ENCODE measurements around the gene SLC27A6. TPM values are rescaled to one million over a fixed set of nuclear protein-coding genes. Genes with fewer than 3 reads are reported as not detected.
"Not testable (repeated sequence)": the region's sequence is repeated elsewhere in the genome, so short reads cannot be mapped to it uniquely, and the experiment has no call there.

Gene SLC27A6
- total RNA-seq, 6 donors from 2014 or later, result 0.30 to 2.7 (median 0.40) TPM; not detected in 1

GRCh38 chr5:128925973-128926372, 39.3 kb upstream of the SLC27A6 start:
- no peaks in the 10 kb centered on the region for H3K9me3 ChIP-seq
- 71 to 76% methylated on average over 4 of the region's 4 CpGs for WGBS, 2 donors
- no peak overlapping the region for H3K4me3 ChIP-seq
- H3K27ac ChIP-seq, result no peak overlapping the region
- TF ChIP-seq EP300 (IDR thresholded peaks at IDR 0.05) (no peak), POLR2A (IDR thresholded peaks at IDR 0.05) (no peak), POLR2AphosphoS5 (IDR thresholded peaks at IDR 0.05) (no peak)
- TF ChIP-seq, protein P1, sequence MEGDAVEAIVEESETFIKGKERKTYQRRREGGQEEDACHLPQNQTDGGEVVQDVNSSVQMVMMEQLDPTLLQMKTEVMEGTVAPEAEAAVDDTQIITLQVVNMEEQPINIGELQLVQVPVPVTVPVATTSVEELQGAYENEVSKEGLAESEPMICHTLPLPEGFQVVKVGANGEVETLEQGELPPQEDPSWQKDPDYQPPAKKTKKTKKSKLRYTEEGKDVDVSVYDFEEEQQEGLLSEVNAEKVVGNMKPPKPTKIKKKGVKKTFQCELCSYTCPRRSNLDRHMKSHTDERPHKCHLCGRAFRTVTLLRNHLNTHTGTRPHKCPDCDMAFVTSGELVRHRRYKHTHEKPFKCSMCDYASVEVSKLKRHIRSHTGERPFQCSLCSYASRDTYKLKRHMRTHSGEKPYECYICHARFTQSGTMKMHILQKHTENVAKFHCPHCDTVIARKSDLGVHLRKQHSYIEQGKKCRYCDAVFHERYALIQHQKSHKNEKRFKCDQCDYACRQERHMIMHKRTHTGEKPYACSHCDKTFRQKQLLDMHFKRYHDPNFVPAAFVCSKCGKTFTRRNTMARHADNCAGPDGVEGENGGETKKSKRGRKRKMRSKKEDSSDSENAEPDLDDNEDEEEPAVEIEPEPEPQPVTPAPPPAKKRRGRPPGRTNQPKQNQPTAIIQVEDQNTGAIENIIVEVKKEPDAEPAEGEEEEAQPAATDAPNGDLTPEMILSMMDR (IDR thresholded peaks at IDR 0.05), result no peak
- H3K36me3 ChIP-seq, result no peaks in the 10 kb centered on the region
- H3K4me1 ChIP-seq, result no peaks in the 10 kb centered on the region
- ATAC-seq (ENCODE audit: low FRiP score in 2 of 2) (no peak), DNase-seq (no peak)
- H3K27me3 ChIP-seq, result no peaks in the 10 kb centered on the region

DNA sequence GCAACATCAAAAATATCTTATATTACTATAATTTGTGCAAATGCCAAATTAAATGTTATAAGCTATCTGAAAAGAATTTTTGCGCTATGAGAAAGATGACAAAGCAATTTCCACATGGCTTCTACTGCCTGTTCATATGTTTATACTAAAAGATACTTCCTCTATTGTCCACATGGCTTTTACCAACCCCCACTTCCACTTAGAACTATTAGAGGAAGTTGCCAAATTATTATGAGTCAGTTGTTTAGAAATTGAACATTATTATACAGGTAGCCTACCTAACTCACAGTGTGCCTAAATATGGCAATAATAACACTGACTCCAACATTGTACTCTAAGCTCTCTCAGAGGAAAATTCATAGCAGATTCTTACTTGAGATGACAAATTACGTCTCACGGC, 37.6 kb upstream of the SLC27A6 start:
- TF ChIP-seq EP300 (IDR thresholded peaks at IDR 0.05), result no peak
- no peak for TF ChIP-seq POLR2A (IDR thresholded peaks at IDR 0.05)
- TF ChIP-seq, protein P1 (IDR thresholded peaks at IDR 0.05), result no peak
- no peak for TF ChIP-seq POLR2AphosphoS5 (IDR thresholded peaks at IDR 0.05)
- Histone ChIP-seq H3K9me3 (no peaks in the 10 kb centered on the region), H3K36me3 (no peaks in the 10 kb centered on the region), H3K4me1 (no peaks in the 10 kb centered on the region), H3K27ac (no peak overlapping the region), H3K4me3 (no peak overlapping the region), H3K27me3 (no peaks in the 10 kb centered on the region)
- ATAC-seq (ENCODE audit: low FRiP score in 2 of 2), result peak in 1 of 2 donors; percentile 26
- no peak for DNase-seq
- 42 to 58% methylated on average over 3 of the region's 3 CpGs for WGBS, 2 donors

- not testable (repeated sequence) for H3K4me1 ChIP-seq; ATAC-seq (ENCODE audit: low FRiP score in 2 of 2); H3K27me3 ChIP-seq; H3K4me3 ChIP-seq; DNase-seq; H3K36me3 ChIP-seq; H3K9me3 ChIP-seq; H3K27ac ChIP-seq
- WGBS, 2 donors, result 90 to 91% methylated on average over 4 of the region's 4 CpGs
Measured at GRCh38 chr5:128932232-128932631, 33.1 kb upstream of the SLC27A6 start.

DNA sequence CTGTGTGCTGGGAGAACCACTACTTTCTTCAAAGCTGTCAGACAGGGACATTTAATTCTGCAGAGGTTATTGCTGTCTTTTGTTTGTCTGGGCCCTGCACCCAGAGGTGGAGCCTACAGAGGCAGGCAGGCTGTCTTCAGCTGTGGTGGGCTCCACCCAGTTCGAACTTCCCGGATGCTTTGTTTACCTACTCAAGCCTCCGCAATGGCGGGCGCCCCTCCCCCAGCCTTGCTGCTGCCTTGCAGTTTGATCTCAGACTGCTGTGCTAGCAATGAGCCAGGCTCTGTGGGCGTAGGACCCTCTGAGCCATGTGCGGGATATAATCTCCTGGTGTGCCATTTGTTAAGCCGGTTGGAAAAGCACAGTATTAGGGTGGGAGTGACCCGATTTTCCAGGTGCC, 22.2 kb upstream of the SLC27A6 start:
- H3K36me3 ChIP-seq; ATAC-seq (ENCODE audit: low FRiP score in 2 of 2); H3K27ac ChIP-seq; H3K27me3 ChIP-seq; H3K4me1 ChIP-seq; H3K9me3 ChIP-seq; H3K4me3 ChIP-seq: not testable (repeated sequence)
- peak in 1 of 2 donors; percentile 22 for DNase-seq
- WGBS, 2 donors, result 86 to 93% methylated on average over 5 to 8 of the region's 9 CpGs

DNA sequence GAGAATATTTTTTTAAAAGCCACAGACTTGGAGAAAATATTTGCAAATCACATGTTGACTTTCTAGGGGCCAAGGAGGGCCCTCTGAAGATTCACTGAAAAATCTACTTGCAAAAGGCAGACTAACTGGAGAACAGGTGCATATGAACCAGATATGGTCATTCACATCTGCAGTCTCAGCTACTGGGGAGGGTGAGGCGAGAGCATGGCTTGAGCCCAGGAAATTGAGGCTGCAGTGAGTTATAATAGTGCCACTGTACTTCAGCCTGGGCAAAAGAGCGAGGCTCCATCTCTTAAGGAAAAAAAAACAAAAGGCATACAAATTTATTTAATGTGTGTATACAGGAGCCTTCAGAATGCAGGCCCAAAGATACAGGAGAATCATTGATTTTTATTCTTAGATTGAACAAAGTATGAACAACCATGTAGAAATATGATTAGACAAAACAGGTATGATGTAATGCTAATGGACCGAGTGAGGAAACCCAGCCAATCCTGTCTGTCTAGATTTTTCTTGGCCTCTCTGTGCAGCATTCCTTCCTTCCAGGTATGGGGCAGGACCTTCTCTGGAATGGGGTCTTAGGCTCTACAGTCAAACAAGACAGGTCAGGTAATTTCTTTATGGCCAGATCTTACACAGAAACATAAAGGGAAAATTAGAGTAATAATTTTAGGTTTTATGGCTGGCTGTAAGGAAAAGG, 15.3 kb upstream of the SLC27A6 start:
- DNase-seq (no peak), ATAC-seq (ENCODE audit: low FRiP score in 2 of 2) (no peak)
- 68 to 73% methylated on average over 3 of the region's 3 CpGs for WGBS, 2 donors
- TF ChIP-seq, protein P1 (IDR thresholded peaks at IDR 0.05), result no peak
- TF ChIP-seq POLR2A (IDR thresholded peaks at IDR 0.05), result no peak
- TF ChIP-seq POLR2AphosphoS5 (IDR thresholded peaks at IDR 0.05), result no peak
- TF ChIP-seq EP300 (IDR thresholded peaks at IDR 0.05), result no peak
- H3K9me3 ChIP-seq, result no peaks in the 10 kb centered on the region
- H3K27me3 ChIP-seq, result no peaks in the 10 kb centered on the region
- H3K36me3 ChIP-seq, result no peaks in the 10 kb centered on the region
- no peak overlapping the region for H3K27ac ChIP-seq
- no peak overlapping the region for H3K4me3 ChIP-seq
- H3K4me1 ChIP-seq, result no peaks in the 10 kb centered on the region

GRCh38 chr5:128951301-128951700, 14.0 kb upstream of the SLC27A6 start:
- H3K36me3 ChIP-seq; H3K27me3 ChIP-seq; H3K9me3 ChIP-seq; H3K4me3 ChIP-seq; ATAC-seq (ENCODE audit: low FRiP score in 2 of 2); H3K27ac ChIP-seq; DNase-seq; H3K4me1 ChIP-seq: not testable (repeated sequence)
- WGBS, 2 donors, result 73 to 89% methylated on average over 6 of the region's 6 CpGs

Data from upper lobe of left lung (tissue), 6 donors.